Adrenal gland (tissue), 12 donors: Measurements from ENCODE around the gene RAB27A. TPM values are rescaled to one million over a fixed set of nuclear protein-coding genes. Genes with fewer than 3 reads are reported as not detected.
"Not testable (repeated sequence)": the region's sequence is repeated elsewhere in the genome, so short reads cannot be mapped to it uniquely, and the experiment has no call there.

Experiments used
- DNase-seq, 7 donors: peaks; one replicate each; pipeline ENCODE4 v3.0.0-alpha.2; 2019 to 2020
- H3K27ac ChIP-seq, 5 donors: fragments of 200-600 bp; sonication (generic) in 4 of 5; 1 replicate in 3 of 5; 2 replicates in 2 of 5; pipeline versions ENCODE4 v1.5.1 to v1.8.0; 2016 to 2020; ENCODE audit warnings: mild to moderate bottlenecking in 1 of 5
- H3K27me3 ChIP-seq: fragments of 200-600 bp; 2 replicates; pipeline ENCODE4 v1.8.0; 2021
- H3K36me3 ChIP-seq, 2 donors: fragments of 200-600 bp; replicated peaks in 1 of 2; 1 replicate in 1 of 2; 2 replicates in 1 of 2; pipeline versions ENCODE4 v1.5.1 to v1.8.0; 2018 to 2022
- H3K4me1 ChIP-seq, 2 donors: fragments of 200-600 bp; replicated peaks in 1 of 2; 1 replicate in 1 of 2; 2 replicates in 1 of 2; pipeline versions ENCODE4 v1.5.1 to v1.8.0; 2018 to 2021
- H3K4me3 ChIP-seq, 4 donors: fragments of 200-600 bp; sonication (generic) in 3 of 4; one replicate each; pipeline ENCODE4 v1.5.1; 2016 to 2018
- H3K9me3 ChIP-seq, 3 donors: fragments of 200-600 bp; sonication (generic) in 1 of 3; replicated peaks in 1 of 3; 1 replicate in 2 of 3; 2 replicates in 1 of 3; pipeline versions ENCODE4 v1.5.1 to v1.8.0; 2016 to 2021
- POLR2A ChIP-seq, 2 donors: fragments of 450-650 bp; IDR thresholded peaks; one replicate each; pipeline ENCODE4 v1.6.1; 2017; ENCODE audit warnings: antibody characterized with exemption in 2 of 2, mild to moderate bottlenecking in 2 of 2, moderate library complexity in 1 of 2
- WGBS, 4 donors: extraction: QIAGEN DNeasy Blood & Tissue Kit in 2 of 4; methylation state at CpG; one replicate each; pipeline versions ENCODE4 v1.1.5 to v1.1.7; 2013 to 2017; 5-methylcytosine and 5-hydroxymethylcytosine counted together
- intact Hi-C, 2 donors: fragments of 100-400 bp; cut with DNase I; formaldehyde crosslinking; loops; one replicate each; pipeline versions ENCODE4 v1.14.1 to v1.15.0; 2022 to 2023
- polyA plus RNA-seq, 3 donors: library from polyadenylated mRNA; stranded (reverse); fragments of 200-250 nt in 2 of 3; fragments of 350-450 nt in 1 of 3; fragmentation: Illumina TruSeq in 1 of 3; extraction: RNeasy Lipid Tissue Mini Kit (QIAGEN cat#74804) in 1 of 3; gene quantifications; one replicate each; pipeline ENCODE4 v1.2.3, GENCODE V29; 2013 to 2014
- total RNA-seq, 9 donors: library from RNA; depleted of rRNA in 4 of 9; stranded (reverse); fragments of >200 nt in 4 of 9; fragments of 120-200 nt in 1 of 9; fragmentation: NEBNext Ultra II Directional in 1 of 9; extraction: Animal tissue kit (Norgen Biotek cat#: 25700) in 1 of 9; gene quantifications; one replicate each; pipeline versions ENCODE4 v1.1.0 to v1.2.4, GENCODE V29; 2013 to 2023
- TF ChIP-seq, protein P1 (sequence below), 6 experiments: fragments of 450-650 bp in 4 of 6; fragments of 200-600 bp in 2 of 6; sonication (generic) in 1 of 6; IDR thresholded peaks; 1 replicate in 5 of 6; 2 replicates in 1 of 6; pipeline versions ENCODE4 v1.5.1 to v1.8.0; 2016 to 2021; ENCODE audit warnings: antibody characterized with exemption in 6 of 6, mild to moderate bottlenecking in 2 of 6, moderate library complexity in 1 of 6
- donor health status: healthy with polysubstance abuse.
- donor health status: Bipolar disorder and iron deficiency.
- donor health status: DM: yes; HTN: yes; CAD: no.
- donor health status: DM: no; HTN: no; CAD: no.
- donor health status: DM: no; HTN: no; CAD: no.
- donor health status: DM: yes; HTN: yes; CAD: no.

RAB27A gene
- total and polyA plus RNA-seq, 12 donors: 7.1 to 102 (median 32.2) TPM

DNA sequence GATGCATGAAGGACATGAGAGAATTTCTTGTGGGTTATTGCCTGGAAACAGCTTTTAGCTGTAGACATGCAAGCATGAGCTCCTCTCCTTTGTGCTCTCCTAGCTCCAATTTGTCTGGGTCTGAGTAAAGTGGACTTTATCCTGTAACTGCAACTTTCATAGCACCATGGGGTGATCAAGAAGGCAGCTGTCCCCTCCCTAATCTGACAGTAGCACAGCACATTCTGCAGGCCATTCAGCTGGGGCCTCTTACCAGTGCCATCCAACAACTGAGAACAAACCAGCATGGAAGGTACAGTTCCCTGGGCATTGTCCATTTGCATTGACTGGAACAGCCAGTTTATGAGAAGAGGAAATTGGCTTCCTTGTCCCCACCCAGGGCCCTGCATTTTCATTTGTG is 7.7 kb upstream of the RAB27A start:
- intact Hi-C loops: loop anchor here in 1 of 2 donors (10.0 kb wide), 1 partner anchor 137 kb away; no protein-coding TSS in a partner anchor
- Histone ChIP-seq H3K36me3 (no peaks in the 10 kb centered on the region), H3K27me3 (no peaks in the 10 kb centered on the region), H3K4me3 (no peak overlapping the region), H3K4me1 (no peaks in the 10 kb centered on the region), H3K27ac (no peak overlapping the region), H3K9me3 (no peaks in the 10 kb centered on the region)
- no peak for DNase-seq
- TF ChIP-seq, protein P1, sequence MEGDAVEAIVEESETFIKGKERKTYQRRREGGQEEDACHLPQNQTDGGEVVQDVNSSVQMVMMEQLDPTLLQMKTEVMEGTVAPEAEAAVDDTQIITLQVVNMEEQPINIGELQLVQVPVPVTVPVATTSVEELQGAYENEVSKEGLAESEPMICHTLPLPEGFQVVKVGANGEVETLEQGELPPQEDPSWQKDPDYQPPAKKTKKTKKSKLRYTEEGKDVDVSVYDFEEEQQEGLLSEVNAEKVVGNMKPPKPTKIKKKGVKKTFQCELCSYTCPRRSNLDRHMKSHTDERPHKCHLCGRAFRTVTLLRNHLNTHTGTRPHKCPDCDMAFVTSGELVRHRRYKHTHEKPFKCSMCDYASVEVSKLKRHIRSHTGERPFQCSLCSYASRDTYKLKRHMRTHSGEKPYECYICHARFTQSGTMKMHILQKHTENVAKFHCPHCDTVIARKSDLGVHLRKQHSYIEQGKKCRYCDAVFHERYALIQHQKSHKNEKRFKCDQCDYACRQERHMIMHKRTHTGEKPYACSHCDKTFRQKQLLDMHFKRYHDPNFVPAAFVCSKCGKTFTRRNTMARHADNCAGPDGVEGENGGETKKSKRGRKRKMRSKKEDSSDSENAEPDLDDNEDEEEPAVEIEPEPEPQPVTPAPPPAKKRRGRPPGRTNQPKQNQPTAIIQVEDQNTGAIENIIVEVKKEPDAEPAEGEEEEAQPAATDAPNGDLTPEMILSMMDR (IDR thresholded peaks at IDR 0.05): no peak
- no peak for TF ChIP-seq POLR2A (IDR thresholded peaks at IDR 0.05)

DNA sequence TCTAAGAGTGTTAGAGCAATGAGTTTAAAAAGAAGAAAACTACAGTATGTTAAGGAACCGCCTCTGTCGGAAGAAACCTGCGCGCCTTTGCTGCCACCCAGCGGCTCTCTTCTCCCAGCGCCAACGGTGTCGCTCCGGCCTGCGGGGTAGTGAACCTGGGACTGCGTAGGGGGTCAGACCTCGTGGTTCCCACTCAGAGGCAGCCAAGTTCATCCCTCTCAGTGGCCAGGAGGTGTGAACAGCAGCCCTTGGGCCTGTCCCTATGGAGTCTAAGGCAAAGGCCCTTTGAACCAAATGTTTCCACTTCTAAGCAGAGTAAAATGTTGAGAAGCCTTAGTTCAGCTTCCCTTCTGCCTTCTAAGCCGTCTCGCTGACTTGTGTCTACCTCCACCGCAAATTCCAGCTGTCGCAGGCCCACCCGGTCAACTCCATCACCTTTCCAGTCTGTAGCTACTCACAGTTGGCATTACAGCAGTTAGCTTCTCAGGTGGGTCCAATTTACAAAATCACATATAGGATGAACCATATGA is 980 bp upstream of the RAB27A start:
- no peaks in the 10 kb centered on the region for H3K9me3 ChIP-seq
- TF ChIP-seq, protein P1 (IDR thresholded peaks at IDR 0.05): peak; percentile 71 to 96 (median 90)
- no peak for TF ChIP-seq POLR2A (IDR thresholded peaks at IDR 0.05)
- H3K4me3 ChIP-seq: peak overlapping the region in 2 of 4 donors; percentile 75 to 87
- peak overlapping the region; percentile 83 to 94 (median 87) for H3K27ac ChIP-seq
- intact Hi-C loops: loop anchor here (2.0 to 10.0 kb wide), 3 partner anchors 68 to 144 kb away; no protein-coding TSS in a partner anchor
- whole genome bisulfite sequencing, 4 donors: 16 to 22% (median 20%) methylated on average over 16 to 17 of the region's 17 CpGs
- H3K36me3 ChIP-seq: no peaks in the 10 kb centered on the region
- DNase-seq: peak; percentile 83 to 92 (median 88)
- peaks cover 0 to 15% of the 10 kb centered on the region in 2 donors for H3K4me1 ChIP-seq
- no peaks in the 10 kb centered on the region for H3K27me3 ChIP-seq

DNA sequence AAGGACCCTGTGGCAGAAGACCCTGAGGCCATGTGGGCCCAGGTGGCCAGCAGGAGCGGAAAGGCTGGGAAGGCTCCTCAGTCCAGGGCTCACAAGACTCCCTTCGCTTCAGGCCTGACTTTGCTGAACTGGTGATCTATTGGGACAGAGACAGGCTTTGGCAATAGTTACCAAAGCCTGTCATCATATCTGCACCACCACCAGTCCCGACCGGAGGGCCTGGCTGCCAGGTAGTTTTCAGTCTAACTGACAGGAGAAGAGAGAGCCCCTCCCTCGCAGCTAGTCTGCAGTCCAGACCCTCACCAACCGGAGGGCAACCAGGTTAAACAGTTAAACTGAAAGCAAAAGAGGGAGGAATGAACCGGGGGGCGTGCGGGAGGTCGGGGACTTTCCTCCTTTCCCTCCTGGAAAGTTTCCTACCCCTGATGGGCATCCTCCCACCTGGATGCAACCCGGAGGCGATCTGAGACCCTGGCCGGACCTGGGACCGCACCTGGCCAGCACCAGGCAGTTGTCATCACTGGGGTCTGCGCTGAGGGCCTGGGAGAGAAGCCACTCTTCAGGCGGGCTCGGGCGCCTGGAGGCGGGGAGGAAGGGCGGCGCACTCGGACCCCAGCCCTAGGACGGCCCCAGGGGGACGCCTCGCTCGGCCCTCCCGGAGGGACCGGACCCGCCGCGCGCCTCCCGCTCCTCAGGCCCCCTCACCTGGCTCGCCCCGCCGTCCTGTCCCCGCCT is 435 bp downstream of the RAB27A start:
- 1 to 3% (median 2%) methylated on average over 15 to 37 of the region's 37 CpGs for WGBS, 4 donors
- Histone ChIP-seq H3K27ac (peak overlapping the region; percentile 83 to 94 (median 87)), H3K4me3 (peak overlapping the region; percentile 75 to 87 (median 84)), H3K36me3 (no peaks in the 10 kb centered on the region), H3K4me1 (peaks cover 0 to 24% of the 10 kb centered on the region in 2 donors), H3K27me3 (no peaks in the 10 kb centered on the region), H3K9me3 (no peaks in the 10 kb centered on the region)
- peak; percentile 41 to 72 (median 54) for DNase-seq
- intact Hi-C loops: no loop called here
- TF ChIP-seq, protein P1 (IDR thresholded peaks at IDR 0.05): no peak
- TF ChIP-seq POLR2A (IDR thresholded peaks at IDR 0.05): peak in 1 of 2 donors; percentile 61

DNA sequence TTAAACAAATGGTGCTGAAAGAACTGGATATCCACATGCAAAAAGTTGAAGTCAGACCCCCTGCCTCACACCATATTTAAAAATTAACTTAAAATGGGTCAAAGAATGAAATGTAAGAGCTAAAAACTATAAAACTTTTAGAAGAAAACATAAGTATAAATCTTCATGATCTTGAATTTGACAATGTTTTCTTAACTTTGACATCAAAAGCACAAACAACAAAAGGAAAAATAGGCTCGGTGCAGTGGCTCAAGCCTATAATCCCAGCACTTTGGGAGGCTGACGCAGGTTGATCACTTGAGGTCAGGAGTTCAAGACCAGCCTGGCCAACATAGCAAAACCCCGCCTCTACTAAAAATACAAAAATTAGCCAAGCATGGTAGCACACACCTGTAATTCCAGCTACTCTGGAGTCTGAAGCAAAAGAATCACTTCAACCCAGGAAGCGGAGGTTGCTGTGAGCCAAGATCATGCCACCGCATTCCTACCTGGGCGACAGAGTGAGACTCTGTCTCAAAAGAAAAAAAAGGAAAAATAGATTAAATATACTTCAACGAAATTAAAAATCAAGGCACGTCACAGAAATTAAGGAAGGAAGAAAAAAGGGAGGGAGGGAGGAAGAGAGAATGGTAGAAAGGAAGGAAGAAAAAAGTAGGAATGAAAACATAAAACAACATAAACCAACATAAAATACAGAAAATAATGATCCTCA is 1.5 kb downstream of the RAB27A start:
- intact Hi-C loops: no loop called here
- DNase-seq: no peak
- WGBS, 4 donors: 79 to 93% (median 83%) methylated on average over 8 of the region's 8 CpGs

DNA sequence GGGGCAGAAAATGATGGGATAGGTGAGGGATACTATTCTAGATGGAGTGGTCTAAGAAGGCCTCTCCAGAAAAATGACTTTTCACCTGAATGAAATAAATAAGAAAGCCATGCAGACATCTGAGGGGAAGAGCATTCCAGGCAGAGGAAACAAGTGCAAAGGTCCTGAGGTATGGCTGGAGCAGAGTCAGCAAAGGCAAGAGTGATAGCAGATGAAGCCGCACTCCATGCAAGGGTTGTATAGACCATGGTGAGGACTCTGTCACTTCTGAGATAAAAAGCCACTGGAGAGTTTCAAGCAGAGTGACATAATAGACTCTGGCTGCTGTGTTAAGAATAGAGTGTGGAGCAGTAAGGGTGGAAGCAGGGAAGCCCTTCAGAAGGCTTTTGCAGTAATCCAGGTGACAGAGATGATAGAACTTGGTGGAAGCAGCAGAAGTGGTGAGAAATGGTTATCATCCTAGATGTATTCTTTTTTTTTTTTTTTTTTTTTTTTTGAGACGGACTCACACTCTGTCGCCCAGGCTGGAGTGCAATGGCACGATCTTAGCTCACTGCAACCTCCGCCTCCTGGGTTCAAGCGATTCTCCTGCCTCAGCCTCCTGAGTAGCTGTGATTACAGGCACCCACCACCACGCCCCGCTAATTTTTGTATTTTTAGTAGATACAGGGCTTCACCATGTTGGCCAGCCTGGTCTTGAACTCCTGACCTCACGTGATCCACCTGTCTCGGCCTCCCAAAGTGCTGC is 3.0 kb downstream of the RAB27A start:
- intact Hi-C loops, H3K9me3 ChIP-seq, H3K4me3 ChIP-seq, DNase-seq, H3K27me3 ChIP-seq, H3K36me3 ChIP-seq, H3K27ac ChIP-seq: not testable (repeated sequence)
- H3K4me1 ChIP-seq: peaks cover 22 to 50% of the 10 kb centered on the region in 2 donors
- 95 to 98% (median 97%) methylated on average over 10 of the region's 10 CpGs for WGBS, 4 donors

More for the DNA sequence above, 1.5 kb downstream of the RAB27A start:
- Histone ChIP-seq H3K4me1 (peaks cover 7 to 34% of the 10 kb centered on the region in 2 donors), H3K4me3 (no peak overlapping the region), H3K36me3 (no peaks in the 10 kb centered on the region), H3K9me3 (no peaks in the 10 kb centered on the region), H3K27ac (peak overlapping the region in 3 of 5 donors; percentile 83 to 94 (median 87)), H3K27me3 (no peaks in the 10 kb centered on the region)
- TF ChIP-seq POLR2A (IDR thresholded peaks at IDR 0.05): no peak
- TF ChIP-seq, protein P1 (IDR thresholded peaks at IDR 0.05): no peak
